Activated CD4-positive, alpha-beta T cell treated with anti-CD3 and anti-CD28 coated beads, Interleukin-2, amount 50 U/mL, for 1 hour (primary cell): ENCODE data around the gene SLC6A7.

ENCODE experiments used
- DNase-seq: peaks from one replicate; pipeline ENCODE4 v3.0.0-alpha.2; 2020

Gene SLC6A7

DNA sequence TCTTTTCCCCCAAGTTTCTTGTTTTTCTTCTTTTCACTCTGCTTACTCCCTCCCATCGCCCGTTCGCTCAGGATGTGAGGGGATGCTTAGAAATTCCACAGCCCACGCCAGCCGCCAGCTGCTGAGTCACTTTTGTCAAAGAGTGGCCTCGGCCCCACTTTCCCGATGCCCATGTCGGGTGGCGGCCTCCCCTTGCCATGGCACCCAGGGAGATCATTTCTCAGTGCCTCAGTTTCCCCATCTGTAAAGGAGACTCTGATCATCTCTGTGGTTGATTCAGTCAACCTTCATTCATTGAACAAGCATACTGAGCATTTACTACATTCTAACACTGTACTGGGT, 33.9 kb upstream of the SLC6A7 start:
- DNase-seq, result no peak

DNA sequence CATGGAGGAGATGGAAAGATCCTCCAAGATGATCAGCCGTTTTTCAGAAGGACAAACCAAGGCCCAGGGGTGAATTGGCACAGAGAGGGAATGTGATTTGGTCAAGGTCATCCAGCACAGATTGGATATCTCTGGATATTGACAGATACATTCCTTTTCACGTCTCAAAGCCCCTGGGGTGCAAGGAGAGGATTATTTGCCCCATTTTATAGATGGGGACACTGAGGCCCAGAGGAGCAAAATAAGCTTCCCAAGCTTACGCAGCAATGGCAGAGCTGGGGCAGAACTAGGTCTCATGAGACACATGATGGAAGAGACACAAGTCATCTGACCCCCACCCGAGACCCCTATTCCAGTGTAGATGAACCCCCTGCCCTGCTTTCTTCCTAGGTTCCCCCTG, 33.3 kb upstream of the SLC6A7 start:
- DNase-seq, result no peak

DNA sequence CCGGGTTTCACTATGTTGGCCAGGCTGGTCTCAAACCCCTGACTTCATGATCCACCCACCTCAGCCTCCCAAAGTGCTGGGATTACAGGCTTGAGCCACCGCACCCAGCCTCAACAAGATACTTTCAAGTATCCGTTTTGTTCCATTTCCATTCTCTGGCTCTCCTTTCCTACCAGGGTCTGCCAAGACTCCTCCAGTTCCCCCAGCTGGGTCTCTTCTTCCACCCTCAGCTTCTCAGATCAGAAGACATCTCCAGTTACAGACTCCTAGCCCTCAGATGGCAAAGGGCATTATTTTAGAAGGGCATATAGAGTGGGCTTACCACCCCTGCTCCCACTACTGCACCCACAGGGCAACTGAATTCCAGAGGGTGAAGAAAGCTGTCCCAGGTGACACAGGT, 32.7 kb upstream of the SLC6A7 start:
- DNase-seq, result no peak

DNA sequence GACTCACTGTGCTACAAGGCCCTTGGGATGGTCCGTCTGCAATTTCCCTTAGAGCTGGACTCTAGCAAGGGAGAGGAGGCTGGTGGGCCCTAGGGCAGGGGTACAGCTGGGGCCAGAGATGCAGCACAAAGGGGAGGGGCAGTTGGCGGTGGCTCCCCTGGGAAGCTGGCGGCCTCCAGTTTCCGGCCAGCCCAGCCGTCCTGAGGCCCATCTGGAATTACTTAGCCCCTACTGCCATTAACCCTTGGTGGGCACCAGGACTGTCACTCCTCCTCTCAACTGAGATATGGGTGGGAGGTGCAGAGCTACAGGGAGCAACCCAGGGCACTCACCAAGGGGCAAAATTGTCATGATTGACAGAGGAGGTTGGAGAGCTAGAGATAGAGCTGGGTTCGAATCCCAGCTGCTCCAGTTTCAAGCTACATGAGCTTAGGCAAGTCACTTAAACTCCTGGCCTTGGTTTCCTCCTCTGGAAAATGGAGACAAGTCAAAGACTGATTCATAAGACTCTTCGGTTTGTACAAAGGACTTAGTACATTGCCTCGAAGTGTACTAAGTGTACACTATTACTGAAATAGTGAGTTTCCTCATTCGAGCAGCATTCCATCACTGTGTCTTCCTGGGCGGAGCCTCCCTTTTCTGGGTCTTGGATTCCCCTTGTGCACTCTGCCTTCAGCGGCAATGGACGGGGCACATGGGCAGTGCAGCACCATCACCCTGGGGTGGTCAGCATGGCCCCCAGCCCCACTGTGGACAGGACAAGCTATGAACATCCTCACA, 31.5 kb upstream of the SLC6A7 start:
- no peak for DNase-seq

DNA sequence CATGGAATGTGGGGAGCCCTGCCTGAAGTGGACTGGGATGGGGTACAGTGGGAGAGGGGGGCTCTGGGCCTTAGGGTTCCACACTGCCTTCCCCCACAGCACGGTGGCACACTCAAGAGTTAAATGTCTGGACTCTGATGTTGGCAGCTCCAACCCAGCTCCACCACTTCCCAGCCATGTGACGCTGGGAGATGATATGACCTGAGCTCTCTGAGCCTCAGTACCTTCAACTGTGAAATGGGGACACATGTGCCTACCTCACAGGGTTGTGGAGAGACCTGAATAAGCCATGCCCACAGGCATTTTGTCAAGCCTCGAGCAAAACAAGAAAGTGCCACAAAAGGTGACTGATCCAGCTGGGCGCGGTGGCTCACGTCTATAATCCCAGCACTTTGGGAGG, 30.8 kb upstream of the SLC6A7 start:
- no peak for DNase-seq

DNA sequence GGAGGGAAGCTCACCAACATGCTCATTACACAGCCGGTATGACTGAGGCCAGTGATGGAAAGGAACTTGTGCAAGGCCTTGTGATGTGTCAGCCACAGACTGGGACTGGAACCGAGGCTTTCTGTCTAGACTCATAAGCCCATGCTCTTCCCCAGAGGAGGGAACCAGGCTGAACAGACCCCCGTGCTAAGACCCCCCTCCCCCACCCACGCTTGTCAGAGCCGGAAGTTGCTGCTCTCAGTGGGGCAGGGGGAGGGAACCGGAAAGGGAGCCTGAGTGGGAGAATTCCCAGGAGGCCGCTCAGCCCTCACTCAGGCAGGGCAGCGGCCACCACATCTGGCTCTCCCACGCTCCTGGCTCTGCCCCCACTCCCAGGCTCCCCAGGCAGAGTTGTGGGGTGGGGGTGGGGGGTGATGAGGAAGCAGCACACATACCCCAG, 30.1 kb upstream of the SLC6A7 start:
- DNase-seq, result no peak

DNA sequence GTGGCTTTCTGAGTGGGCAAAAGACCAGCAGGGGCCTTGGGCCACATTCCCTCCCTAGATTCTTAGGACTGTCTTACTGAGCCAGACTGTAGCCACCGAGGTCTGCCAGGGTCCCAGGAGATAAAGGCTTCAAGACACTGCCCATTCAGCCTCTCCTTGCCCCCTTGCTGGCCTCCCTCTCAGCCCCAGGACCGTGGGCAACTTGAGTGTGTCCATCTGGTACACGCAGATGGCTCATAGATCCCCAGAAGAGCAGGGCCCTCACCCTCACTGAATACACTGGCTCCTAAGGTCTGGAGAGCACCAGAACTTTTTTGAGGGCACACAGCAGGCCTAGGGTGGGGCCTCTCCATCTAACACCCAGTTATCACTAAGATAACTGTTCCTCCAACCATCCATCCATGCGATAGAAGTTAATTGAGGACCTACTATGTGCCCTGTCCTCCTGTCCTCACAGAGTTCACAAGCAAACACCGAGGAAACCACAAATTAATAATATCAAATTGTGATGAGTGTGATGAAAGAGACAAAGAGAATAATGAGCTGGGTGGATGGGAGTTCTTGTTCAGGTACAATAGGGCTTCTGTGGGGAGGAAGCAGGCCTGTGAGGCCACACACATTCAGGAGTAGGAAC, 29.3 kb upstream of the SLC6A7 start:
- DNase-seq, result no peak

DNA sequence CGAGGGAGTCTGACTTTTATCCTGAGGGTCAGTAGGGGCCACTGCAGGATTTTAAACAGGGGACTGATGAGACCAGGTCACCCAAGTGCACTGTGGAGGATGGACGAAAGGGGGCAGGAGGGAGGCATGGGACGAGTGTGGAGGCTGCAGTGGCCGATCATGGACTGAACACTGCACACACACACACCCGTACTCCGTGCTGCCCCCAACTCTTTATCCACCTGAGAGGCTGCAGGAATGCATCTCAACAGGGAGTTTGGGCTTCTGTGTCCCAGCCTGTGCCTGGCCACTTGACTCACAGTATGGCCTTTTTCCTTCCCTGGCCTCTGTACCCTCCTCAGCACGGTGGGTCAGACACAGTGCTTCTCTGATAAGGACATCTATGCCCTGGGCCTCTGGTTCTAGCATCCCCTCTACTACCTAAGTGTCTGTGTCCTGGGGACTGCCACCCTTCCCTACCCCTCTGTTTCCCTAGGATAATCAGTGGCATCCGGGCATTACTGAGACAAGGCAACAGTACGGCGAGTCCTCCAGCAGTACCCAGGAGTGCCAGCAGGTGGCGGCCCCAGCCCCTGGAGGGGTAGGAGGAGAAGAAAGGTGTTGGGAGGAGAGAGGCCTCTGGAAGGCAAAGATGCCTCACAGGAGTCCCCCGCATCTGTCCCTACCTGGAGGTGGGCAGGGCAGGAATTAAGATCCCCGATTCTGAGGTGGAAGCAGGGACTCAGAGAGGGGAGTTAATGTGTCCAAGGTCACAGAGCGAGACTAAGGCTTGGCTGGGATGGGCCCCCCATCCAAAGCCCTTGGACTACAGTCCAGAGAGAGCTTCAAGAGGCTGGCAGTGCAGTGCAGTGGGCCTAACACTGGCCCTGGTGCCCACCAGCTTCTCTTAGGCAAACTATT, 28.4 kb upstream of the SLC6A7 start:
- peak; percentile 72 for DNase-seq

DNA sequence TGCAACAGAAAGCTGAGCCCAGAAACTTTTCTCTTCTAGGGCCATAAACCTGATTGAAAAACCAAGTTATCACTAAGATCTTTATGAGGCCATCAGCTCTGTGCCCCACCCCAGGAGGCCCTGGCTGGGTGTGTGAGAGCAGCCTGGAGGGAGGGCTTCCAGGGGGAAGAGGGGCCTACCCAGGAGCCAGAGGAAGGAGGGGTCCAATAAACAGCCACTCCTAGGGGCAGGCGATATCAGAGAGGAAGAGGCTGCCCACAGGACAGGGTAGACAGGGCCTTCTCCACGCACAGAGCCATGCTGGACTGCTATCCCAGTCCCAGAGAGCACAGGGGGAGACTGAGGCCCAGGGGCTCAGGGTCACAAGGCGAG, 27.7 kb upstream of the SLC6A7 start:
- no peak for DNase-seq

DNA sequence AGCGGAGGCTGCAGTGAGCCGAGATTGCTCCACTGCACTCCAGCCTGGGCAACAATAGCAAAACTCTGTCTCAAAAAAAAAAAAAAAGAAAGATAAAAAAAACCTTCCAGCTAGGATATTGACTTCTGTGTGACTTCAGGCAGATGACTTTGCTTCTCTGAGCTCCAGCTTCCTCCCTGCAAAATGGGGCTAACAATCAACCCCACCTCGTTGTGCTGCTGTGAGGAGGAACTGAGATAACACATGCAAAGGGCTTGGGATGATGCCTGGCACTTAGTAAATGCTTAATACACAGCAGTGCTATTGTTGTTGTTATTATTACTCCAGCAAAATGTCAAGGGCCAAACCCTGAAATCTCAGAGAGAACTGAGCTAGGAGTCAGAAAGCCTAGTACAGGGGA, 26.8 kb upstream of the SLC6A7 start:
- no peak for DNase-seq

DNA sequence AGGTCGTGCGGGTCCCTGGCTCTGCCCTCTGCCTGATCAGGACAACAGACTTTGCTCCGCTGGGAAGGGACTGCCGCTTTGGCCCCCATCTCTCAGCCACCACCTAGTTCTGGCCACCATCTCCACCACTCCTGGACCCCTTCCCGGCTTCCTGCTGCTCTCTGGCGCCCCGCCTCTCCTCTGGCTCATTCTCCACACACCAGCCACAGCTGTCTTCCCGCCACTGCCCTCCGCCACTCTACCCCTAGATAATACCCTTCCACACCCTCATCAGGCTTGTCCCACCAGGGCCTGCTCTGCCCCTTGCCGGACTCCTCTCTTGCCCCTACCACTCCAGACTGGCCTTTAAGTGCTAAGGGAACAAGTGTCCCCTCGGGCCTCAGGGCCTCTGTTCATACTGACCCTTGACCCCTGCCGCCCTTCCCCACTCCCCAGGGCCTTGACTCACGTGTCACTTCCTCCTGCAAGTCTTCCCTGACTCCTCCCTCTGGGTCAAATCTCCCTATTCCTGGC, 26.3 kb upstream of the SLC6A7 start:
- no peak for DNase-seq

DNA sequence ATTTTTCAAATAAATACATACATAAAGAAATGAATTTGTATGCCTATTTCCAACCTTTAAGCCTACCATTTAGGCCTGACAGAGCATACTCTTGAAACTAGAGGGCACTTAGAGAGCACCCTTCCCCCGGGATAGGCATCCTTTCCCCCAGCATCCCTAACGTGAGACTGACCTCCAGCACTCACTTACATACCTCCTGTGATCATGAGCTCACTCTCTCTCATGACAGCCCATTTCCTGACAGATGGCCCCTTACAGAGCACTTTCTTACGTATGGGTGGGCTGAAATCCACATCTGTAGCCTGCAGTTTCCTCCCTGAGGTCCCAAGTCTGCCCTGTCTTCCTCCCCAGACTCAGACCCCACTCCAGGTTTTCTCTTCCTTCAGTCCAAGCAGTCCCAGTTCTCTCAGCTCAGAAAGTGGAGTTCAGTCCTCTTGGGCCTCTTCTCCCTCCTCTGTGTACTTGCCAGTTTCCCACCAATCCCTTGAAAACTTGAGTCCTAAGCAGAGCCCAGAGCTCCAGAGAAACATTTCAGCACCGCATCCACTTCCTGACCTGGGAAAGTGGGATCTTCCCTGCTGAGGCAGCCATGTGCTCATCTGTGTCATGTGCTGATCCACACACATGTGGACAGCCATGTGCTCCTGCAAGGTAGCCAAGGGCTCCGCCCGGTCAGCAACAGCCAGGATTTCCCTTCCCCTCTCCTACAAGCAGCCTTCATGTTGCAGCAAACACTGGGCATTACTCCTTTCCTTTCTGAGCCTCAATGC, 25.5 kb upstream of the SLC6A7 start:
- no peak for DNase-seq

DNA sequence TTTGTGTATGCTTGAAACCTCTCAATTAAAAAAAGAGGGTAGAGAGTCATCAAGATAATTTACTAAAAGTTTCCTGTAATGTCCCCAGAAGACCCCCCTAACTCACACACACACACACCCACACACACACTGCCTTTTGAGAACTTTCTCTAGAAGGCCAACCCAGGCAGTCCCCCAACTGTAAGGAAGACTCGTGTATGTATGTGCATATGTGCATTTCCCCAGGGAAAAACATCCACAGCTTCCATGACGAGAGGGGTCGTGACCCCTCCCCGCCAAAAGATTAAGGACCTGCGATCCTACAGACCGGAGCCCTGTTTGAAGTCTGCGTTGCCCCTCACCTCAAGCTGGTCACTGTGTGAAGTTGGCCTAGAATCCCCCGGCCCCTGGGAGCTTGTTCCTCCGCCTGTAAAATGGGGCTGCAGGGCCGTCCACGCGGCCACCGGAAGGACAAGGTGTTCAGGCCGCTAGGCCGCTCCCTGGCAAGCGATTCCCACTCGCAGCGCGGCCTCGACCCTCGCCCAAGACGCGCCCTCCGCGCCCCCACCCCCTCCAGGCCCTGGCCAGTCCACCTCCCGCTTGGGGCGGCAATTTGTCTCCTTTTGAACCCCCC, 23.7 kb upstream of the SLC6A7 start:
- DNase-seq, result no peak

DNA sequence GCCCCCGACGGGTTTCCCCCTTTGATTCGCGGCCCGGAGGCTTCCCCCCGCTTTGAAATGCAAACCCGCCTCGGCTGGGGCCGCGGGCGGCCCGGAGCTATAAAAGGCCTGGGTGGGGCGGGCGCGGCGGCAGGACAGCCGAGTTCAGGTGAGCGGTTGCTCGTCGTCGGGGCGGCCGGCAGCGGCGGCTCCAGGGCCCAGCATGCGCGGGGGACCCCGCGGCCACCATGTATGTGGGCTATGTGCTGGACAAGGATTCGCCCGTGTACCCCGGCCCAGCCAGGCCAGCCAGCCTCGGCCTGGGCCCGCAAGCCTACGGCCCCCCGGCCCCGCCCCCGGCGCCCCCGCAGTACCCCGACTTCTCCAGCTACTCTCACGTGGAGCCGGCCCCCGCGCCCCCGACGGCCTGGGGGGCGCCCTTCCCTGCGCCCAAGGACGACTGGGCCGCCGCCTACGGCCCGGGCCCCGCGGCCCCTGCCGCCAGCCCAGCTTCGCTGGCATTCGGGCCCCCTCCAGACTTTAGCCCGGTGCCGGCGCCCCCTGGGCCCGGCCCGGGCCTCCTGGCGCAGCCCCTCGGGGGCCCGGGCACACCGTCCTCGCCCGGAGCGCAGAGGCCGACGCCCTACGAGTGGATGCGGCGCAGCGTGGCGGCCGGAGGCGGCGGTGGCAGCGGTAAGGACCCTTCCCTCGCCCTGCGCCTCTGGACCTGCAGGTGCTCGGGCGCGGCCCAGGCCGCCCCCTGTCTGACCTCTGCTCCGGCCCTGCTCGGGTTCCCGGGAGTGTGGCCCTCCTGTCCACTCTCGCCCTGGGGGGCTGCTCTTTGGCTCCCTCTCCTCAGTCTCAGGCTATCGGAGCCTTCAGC, 23.0 kb upstream of the SLC6A7 start, which contains the start of gene CDX1:
Gene CDX1 (plus strand): TSS at position 129 of the 862 bp plus-strand sequence. CDS start 99 bp downstream, at position 228.
- DNase-seq, result no peak

DNA sequence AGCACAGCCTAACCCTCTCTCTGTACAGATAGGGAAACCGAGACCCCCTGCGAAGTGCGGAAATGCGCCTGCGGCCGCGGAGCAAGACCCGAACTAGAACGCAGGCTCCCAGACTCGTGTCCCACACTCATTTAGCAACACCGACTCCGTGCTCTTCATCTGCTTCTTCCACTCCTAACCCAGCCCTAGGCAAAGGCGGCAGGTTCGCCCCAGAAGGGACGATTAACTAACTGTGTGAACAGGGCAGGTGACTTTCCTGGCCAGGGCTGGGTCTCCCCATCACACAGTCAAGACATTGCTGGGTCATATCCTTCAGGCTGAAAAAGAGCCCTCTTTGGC, 22.4 kb upstream of the SLC6A7 start:
- no peak for DNase-seq

DNA sequence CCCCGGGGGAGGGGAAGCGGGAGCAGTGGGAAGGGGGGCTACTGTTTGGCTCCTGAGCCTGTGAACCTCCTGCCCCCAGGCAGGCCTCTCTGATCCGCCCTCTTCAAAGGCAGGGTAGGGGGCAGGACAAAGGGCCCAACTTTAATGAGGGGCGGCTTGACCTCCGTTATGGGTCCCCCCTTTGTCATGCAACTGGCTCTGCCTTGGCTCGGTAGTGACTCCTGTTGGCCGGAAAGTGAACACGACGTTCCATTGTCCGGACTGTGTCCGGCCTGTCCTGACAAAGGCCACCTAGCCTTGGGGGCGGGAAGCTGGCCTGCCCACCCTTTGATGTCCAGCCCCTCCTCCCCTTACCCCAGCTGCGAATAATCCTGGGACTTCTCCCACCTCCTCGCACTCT, 22.0 kb upstream of the SLC6A7 start:
- DNase-seq, result no peak

DNA sequence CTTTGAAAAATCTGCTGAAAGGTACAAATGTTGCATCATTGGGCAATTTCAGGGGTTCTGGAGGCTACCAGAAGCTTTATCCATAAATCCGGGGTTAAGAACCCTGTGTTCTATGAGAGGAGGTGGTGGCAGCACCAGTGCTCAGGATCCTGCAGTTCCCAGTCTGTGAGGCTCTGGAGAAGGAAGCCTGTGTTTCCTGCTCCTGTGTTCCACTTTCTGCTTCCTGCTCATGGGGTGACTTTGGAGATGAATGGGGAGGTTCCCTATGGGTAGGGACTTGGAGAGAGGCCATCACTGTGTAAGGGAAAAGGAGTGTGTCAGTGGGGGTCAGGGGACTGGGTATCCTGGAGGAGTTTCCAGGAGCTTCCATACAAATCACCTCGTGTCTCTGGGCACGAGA, 21.0 kb upstream of the SLC6A7 start:
- no peak for DNase-seq

DNA sequence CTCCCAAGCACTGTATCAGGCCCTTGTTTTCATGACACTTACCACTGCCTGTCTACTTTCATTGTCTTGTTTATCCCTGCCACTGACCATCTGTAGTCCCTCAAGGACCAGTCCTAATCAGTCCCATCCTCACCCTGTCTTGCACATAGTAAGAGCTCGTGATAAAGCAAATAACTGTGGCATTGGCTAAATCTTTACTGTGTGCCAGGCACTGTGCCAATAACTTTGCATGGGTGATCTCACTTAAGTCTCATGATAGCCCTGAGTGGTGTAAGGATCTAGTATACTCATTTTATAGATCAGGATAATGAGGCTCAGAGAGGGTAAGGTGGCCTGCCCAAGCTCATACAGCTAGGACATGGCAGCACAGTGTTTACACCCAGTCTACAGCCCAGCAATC, 17.7 kb upstream of the SLC6A7 start:
- no peak for DNase-seq

DNA sequence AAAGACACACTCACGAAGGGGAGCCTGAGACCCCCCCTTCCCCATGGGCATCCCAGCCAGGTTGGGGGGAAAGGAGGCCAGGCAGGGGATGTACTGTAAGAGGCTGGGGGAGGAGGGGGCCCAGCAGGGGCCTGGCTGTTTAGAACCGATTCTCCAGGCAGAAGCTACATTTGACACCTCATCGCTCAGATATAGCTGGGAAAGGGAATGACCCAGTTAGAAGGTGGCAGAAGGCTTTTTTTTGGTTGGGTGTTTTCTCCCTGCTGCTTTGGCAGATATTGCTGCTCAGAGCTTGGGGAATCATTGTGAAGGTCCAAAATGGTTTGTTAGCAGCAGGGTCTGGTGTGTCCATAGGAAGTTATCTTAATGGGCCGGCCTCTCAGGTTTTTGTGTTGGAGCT, 17.3 kb upstream of the SLC6A7 start:
- no peak for DNase-seq

DNA sequence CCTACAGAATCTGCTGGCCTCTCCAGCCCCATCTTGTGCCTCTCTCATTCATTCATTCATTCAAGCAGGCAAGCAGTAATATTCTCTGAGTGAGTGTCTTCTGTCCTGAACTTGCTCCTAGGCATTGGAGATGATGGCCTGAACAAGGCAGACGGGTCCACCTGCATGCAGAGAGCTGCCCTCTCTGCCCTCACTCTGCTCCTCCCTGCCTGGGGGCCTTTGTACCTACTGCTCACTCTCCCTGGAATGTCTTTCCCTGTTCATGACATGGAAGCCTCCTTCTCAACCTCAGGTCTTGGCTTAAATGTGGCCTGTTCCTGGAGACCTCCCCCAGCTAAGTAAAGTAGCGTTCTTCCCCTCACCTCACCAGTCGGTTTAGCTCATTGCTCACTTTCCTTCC, 16.7 kb upstream of the SLC6A7 start:
- no peak for DNase-seq

DNA sequence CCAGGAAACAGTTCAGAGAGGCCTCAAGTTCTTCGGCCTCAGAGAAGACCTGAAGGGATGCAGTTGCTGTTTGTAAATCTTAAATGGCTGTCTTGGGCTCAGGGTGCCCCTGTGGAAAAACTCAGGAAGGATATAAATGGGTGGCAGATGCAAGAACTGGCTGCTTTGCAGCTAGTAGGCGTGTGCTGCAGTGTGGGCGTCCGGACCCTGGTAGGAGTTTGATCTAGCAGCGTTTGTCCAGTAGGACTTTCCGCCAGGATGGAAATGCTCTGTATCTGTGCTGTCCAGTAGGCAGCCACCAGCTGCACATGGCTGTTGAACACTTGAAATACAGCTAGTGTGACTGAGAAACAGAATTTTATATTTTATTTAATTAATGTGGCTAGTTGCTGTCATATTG, 15.6 kb upstream of the SLC6A7 start:
- DNase-seq, result no peak

DNA sequence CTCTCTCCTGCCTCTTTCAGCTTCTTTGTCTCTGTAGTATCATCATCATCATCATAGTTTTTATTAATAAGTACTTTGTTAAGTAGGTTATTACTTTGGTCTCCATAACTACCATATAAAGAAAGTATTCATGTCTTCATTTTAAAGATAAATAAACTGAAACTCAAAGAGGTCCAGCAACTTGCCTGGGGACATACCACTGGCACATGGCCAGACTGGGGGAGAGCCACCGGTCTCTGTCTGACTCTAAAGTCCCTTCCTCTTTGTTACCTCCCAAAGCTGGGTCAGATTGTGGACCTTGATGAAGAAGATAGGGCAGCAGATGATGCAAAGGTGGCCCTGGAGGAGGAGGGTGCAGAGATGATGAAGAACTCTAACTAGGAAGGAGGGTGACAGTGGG, 14.8 kb upstream of the SLC6A7 start:
- DNase-seq, result no peak
